GM11168 (cell line): ENCODE data around the gene EIF2S1.

Experiments
- in situ Hi-C: fragments of 300-500 bp; cut with MboI; formaldehyde crosslinking; loops from one replicate; pipeline ENCODE4 v1.12.0; 2022; ENCODE audit warnings: low sequenced_read_pairs; ENCODE audit not compliant: unreplicated experiment

EIF2S1 gene

DNA sequence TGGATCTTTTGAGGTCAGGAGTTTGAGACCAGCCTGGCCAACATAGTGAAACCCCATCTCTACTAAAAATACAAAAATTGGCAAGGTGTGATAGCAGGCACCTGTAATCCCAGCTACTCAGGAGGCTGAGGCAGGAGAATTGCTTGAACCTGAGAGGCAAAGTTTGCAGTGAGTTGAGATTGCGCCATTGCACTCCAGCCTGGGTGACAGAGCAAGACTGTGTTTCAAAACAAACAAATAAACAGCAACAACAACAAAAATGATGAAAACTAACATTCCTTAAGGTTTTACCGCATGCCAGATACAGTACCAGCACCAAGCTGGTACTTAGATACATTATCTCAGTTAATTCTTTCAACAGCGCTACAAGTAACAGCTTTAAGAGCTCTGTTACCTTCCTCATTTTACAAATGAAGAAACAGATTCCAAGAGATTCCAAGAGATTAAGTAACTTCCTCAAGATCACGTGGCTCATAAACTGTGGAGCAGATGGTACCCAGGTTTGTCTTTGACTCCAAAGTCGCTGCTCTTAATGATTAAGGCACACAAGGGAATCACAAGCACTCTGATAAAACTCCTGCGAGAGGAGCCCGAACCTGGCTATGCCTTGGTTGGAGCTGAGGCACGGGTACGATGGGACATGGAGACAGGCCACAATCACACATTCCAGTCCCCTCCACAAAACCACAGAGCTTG lies 69.5 kb downstream of the EIF2S1 start:
- in situ Hi-C loops, result loop anchor here (5.0 kb wide), 1 partner anchor 138 kb away; no protein-coding TSS in a partner anchor

DNA sequence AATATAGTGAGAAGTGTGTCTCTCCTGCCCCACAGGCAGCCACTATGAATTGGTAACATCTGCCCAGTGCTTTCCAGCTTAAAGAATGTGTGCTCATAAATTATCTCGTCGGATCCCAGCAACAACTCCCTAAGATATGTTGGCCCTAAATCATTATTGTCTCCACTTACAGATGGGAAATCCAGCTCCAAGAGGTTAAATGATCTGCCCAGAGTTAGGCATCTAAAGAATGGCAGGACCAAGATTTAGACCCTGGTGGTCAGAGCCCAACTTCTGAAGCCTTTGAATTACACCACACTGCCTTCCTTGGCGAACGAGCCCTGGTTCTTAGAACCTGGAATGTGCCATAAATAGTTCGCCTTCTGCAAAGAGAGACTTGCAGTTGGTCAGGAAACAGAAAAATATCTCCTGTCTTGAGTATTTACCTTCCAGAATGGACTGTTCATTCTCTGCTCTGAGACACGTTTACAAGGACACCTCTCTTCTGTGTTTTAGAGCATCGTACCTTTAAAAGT lies 72.0 kb downstream of the EIF2S1 start:
- in situ Hi-C loops, result loop anchor here (5.0 kb wide), 1 partner anchor 135 kb away; no protein-coding TSS in a partner anchor

DNA sequence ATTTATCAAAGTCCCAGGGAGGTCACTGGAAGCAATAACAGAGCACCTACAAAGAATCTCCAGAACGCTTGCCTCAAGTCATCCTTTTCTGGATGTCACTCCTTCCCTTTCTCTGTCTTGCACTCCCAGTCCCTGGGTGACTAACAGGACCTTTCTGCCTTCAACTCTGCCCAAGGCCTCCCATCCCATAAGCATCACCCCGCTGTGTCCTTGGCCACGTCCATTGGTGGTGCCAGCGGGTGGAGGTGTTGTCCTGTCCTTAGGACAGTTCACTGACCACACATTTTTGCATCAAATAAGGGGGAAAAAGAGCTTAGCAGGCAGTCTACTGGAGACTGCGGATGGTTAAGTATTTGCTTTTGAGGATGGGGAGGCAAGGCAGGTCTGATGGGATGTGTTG lies 75.5 kb downstream of the EIF2S1 start:
- in situ Hi-C loops, result no loop called here
